ENCODE measurements around the gene TMED1. TPM values are rescaled to one million over a fixed set of nuclear protein-coding genes. Genes with fewer than 3 reads are reported as not detected.

TMED1 gene
- total and polyA plus RNA-seq, 2 of the 13 experiments (the other 11 are each of a cell fraction or from before 2014, with no cell fraction given), result 48.3 to 51.8 TPM

- TF ChIP-seq ZBTB4 (CRISPR knock-in tag; IDR thresholded peaks at IDR 0.05; ENCODE audit: borderline replicate concordance), result no peak; the same call in 1 of the 2 replicates
- peak; percentile 28; the same call in 1 of the 2 replicates for TF ChIP-seq RXRA (CRISPR knock-in tag; IDR thresholded peaks at IDR 0.05)
- TF ChIP-seq ZMYM3 (CRISPR knock-in tag; IDR thresholded peaks at IDR 0.05), result no peak
- TF ChIP-seq CSRNP2 (CRISPR knock-in tag; conservative IDR thresholded peaks at IDR 0.05; ENCODE audit: low read depth), result no peak
- no peak for TF ChIP-seq MTA1 (CRISPR knock-in tag; IDR thresholded peaks at IDR 0.05; ENCODE audit: borderline replicate concordance)
- TF ChIP-seq MYPOP (CRISPR knock-in tag; IDR thresholded peaks at IDR 0.05), result no peak
- no peak for TF ChIP-seq ZFP41 (CRISPR knock-in tag; IDR thresholded peaks at IDR 0.05; ENCODE audit: borderline replicate concordance)
- 0 out of 2 replicates have a peak, but pooled peaks have one; percentile 42 for TF ChIP-seq CAMTA2 (CRISPR knock-in tag; IDR thresholded peaks at IDR 0.05; ENCODE audit: borderline replicate concordance)
- TF ChIP-seq ZBTB40 (IDR thresholded peaks at IDR 0.05), result no peak
- TF ChIP-seq ZBTB40 (CRISPR knock-in tag; IDR thresholded peaks at IDR 0.05), result no peak
- TF ChIP-seq ZC3H13 (CRISPR knock-in tag; IDR thresholded peaks at IDR 0.05), result 0 out of 2 replicates have a peak, but pooled peaks have one; percentile 45
- no peak for TF ChIP-seq SMYD3 (CRISPR knock-in tag; IDR thresholded peaks at IDR 0.05)
- peak; percentile 84; the same call in 1 of the 2 replicates for TF ChIP-seq ZBTB38 (CRISPR knock-in tag; IDR thresholded peaks at IDR 0.05)
Measured at GRCh38 chr19:10835089-10835753, 791 bp downstream of the TMED1 start (continued).
